ENCODE measurements around the gene SHROOM3.
"Not testable (repeated sequence)": the region's sequence is repeated elsewhere in the genome, so short reads cannot be mapped to it uniquely, and the experiment has no call there.

GRCh38 chr4:76608549-76608948 lies 173.5 kb downstream of the SHROOM3 start:
- TF ChIP-seq JUND (IDR thresholded peaks at IDR 0.05); ATF3 (IDR thresholded peaks at IDR 0.05); CTCF (IDR thresholded peaks at IDR 0.05; ENCODE audit: low read depth, low read length, missing input control); RAD21 (IDR thresholded peaks at IDR 0.05): not testable (repeated sequence)
- TF ChIP-seq, protein P1, sequence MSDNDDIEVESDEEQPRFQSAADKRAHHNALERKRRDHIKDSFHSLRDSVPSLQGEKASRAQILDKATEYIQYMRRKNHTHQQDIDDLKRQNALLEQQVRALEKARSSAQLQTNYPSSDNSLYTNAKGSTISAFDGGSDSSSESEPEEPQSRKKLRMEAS (IDR thresholded peaks at IDR 0.05) = not testable (repeated sequence)

All from liver (tissue), 3 donors.